ENCODE results near the gene IBA57.

- TF ChIP-seq, protein P1, sequence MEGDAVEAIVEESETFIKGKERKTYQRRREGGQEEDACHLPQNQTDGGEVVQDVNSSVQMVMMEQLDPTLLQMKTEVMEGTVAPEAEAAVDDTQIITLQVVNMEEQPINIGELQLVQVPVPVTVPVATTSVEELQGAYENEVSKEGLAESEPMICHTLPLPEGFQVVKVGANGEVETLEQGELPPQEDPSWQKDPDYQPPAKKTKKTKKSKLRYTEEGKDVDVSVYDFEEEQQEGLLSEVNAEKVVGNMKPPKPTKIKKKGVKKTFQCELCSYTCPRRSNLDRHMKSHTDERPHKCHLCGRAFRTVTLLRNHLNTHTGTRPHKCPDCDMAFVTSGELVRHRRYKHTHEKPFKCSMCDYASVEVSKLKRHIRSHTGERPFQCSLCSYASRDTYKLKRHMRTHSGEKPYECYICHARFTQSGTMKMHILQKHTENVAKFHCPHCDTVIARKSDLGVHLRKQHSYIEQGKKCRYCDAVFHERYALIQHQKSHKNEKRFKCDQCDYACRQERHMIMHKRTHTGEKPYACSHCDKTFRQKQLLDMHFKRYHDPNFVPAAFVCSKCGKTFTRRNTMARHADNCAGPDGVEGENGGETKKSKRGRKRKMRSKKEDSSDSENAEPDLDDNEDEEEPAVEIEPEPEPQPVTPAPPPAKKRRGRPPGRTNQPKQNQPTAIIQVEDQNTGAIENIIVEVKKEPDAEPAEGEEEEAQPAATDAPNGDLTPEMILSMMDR (IDR thresholded peaks at IDR 0.05) = no peak
- no peak for TF ChIP-seq ZFX (IDR thresholded peaks at IDR 0.05; ENCODE audit: borderline replicate concordance)
Observed at GRCh38 chr1:228174482-228175315, 9.1 kb downstream of the IBA57 start.

All from 22Rv1 (cell line).